ENCODE results near the gene PAQR7. TPM values are rescaled to one million over a fixed set of nuclear protein-coding genes. Genes with fewer than 3 reads are reported as not detected.

Gene PAQR7
- total RNA-seq, 2 experiments from 2014 or later, result 0.22 to 1.3 TPM

DNA sequence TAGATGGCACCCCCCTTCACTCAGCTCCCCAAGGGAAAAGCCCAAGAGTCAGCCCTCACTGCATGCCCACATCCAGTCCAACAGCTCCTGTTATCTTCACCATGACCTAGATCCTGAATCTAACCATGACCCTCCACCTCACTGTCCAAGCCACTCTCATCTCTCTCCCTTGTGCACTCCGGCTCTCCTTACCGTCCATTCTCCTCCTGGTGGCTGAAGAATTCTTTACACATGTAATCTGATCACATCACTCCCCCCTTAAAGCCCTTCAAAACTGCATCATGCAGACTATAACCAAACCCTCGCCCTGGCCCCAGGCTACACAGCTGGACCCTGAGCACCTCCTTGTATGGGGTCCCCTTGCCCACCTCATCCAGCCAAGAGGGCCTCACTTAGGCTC, 14.0 kb upstream of the PAQR7 start:
- Histone ChIP-seq H3K79me2 (ENCODE audit: insufficient read depth, low read depth, low read length) (no peaks in the 10 kb centered on the region), H3K36me3 (ENCODE audit: insufficient read depth, low read length) (peaks cover 11% of the 10 kb centered on the region), H3K4me3 (ENCODE audit: low read depth, low read length, poor library complexity, severe bottlenecking) (no peak overlapping the region), H2AFZ (ENCODE audit: low read length) (no peak overlapping the region), H3K4me2 (ENCODE audit: low read length) (no peak overlapping the region), H3K27ac (ENCODE audit: low read depth, low read length, poor library complexity, severe bottlenecking) (no peak overlapping the region), H3K4me1 (ENCODE audit: insufficient read depth, low read length, poor library complexity, severe bottlenecking) (no peaks in the 10 kb centered on the region), H3K9me3 (ENCODE audit: low read length) (no peaks in the 10 kb centered on the region), H4K20me1 (ENCODE audit: insufficient read depth, low read length) (no peaks in the 10 kb centered on the region), H3K9me2 (ENCODE audit: insufficient read depth, low read length) (no peaks in the 10 kb centered on the region)
- ChIA-PET POLR2A (interaction anchor here (0.6 kb wide), 2 partner anchors 626 to 1356 kb away, joined by 3 to 7 read pairs; no protein-coding TSS in a partner anchor), CTCF (ENCODE audit: unreplicated experiment) (no interaction called here)
- no peak for TF ChIP-seq EZH2phosphoT487 (IDR thresholded peaks at IDR 0.05; ENCODE audit: borderline replicate concordance, low read depth, low read length)
- TF ChIP-seq, protein P1, sequence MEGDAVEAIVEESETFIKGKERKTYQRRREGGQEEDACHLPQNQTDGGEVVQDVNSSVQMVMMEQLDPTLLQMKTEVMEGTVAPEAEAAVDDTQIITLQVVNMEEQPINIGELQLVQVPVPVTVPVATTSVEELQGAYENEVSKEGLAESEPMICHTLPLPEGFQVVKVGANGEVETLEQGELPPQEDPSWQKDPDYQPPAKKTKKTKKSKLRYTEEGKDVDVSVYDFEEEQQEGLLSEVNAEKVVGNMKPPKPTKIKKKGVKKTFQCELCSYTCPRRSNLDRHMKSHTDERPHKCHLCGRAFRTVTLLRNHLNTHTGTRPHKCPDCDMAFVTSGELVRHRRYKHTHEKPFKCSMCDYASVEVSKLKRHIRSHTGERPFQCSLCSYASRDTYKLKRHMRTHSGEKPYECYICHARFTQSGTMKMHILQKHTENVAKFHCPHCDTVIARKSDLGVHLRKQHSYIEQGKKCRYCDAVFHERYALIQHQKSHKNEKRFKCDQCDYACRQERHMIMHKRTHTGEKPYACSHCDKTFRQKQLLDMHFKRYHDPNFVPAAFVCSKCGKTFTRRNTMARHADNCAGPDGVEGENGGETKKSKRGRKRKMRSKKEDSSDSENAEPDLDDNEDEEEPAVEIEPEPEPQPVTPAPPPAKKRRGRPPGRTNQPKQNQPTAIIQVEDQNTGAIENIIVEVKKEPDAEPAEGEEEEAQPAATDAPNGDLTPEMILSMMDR (conservative IDR thresholded peaks at IDR 0.05; ENCODE audit: low read length), result no peak
- BruUV-seq (replicated peaks), result no TSS peak
- no peak for DNase-seq (ENCODE audit: low spot score)
- intact Hi-C loops (cut with micrococcal nuclease; ENCODE audit: unreplicated experiment), result no loop called here

DNA sequence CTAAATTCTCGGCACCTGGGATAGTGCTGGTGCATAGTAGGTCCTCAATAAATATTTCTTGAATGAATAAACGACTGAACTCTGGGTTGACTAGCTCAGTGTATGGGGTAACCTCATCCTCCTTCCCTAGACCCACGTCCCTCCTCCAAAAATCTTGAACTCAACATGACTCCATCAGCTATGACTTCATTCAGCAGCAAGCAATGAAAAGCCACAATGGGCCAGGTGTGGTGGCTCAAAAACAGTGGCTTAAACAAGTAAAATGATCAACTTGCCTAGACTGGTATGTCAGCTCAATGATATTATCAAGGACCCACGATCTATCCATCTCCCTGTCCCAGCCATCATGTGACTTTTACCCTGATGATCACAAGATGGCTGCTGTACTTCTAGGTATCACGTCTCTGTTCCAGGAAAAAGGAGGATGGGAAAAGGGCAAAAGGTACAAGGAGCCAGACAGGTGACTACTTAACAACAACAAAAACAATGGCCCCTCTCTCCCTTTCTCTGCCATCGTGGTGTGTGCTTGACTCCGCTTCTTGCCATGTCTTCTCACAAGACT, 13.0 kb upstream of the PAQR7 start:
- no peak overlapping the region for H3K4me3 ChIP-seq (ENCODE audit: low read depth, low read length, poor library complexity, severe bottlenecking)
- no peak overlapping the region for H3K27ac ChIP-seq (ENCODE audit: low read depth, low read length, poor library complexity, severe bottlenecking)
- TF ChIP-seq EZH2phosphoT487 (IDR thresholded peaks at IDR 0.05; ENCODE audit: borderline replicate concordance, low read depth, low read length), result no peak
- TF ChIP-seq, protein P1 (conservative IDR thresholded peaks at IDR 0.05; ENCODE audit: low read length), result no peak
- no peaks in the 10 kb centered on the region for H3K9me3 ChIP-seq (ENCODE audit: low read length)
- POLR2A ChIA-PET, result interaction anchor here (0.5 kb wide), 1 partner anchor 141 kb away, joined by 4 read pairs; no protein-coding TSS in a partner anchor
- no peaks in the 10 kb centered on the region for H4K20me1 ChIP-seq (ENCODE audit: insufficient read depth, low read length)
- no TSS peak for BruUV-seq (replicated peaks)
- no peak overlapping the region for H3K4me2 ChIP-seq (ENCODE audit: low read length)
- intact Hi-C loops (cut with micrococcal nuclease; ENCODE audit: unreplicated experiment), result no loop called here
- H3K4me1 ChIP-seq (ENCODE audit: insufficient read depth, low read length, poor library complexity, severe bottlenecking), result no peaks in the 10 kb centered on the region
- H3K9me2 ChIP-seq (ENCODE audit: insufficient read depth, low read length), result no peaks in the 10 kb centered on the region
- no peak for DNase-seq (ENCODE audit: low spot score)
- no peaks in the 10 kb centered on the region for H3K79me2 ChIP-seq (ENCODE audit: insufficient read depth, low read depth, low read length)
- CTCF ChIA-PET (ENCODE audit: unreplicated experiment), result no interaction called here
- H2AFZ ChIP-seq (ENCODE audit: low read length), result no peak overlapping the region
- peaks cover 4% of the 10 kb centered on the region; the same call in 1 of the 2 replicates for H3K36me3 ChIP-seq (ENCODE audit: insufficient read depth, low read length)

DNA sequence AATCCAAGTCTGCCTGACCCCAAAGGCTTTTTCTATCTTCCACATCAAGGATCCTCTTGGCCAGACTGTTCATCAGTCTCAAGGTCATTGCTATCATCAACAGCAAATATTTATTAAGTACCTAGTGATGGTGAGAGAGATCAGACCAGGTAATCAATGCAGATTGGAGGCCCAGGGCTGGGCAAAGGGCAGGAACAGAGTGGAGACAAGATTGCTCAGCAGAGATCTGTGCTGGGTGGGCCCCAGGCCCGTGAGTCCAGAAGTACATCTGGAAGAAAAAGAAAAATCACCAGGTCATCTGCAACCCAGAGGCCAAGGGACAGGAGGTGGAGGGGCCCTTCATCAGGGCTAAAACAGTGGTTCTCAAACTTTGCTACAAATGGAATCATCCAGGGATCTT, 10.1 kb upstream of the PAQR7 start:
- no peak for DNase-seq (ENCODE audit: low spot score)
- Histone ChIP-seq H3K4me1 (ENCODE audit: insufficient read depth, low read length, poor library complexity, severe bottlenecking) (no peaks in the 10 kb centered on the region), H3K27ac (ENCODE audit: low read depth, low read length, poor library complexity, severe bottlenecking) (no peak overlapping the region), H3K9me3 (ENCODE audit: low read length) (no peaks in the 10 kb centered on the region), H2AFZ (ENCODE audit: low read length) (no peak overlapping the region), H3K4me3 (ENCODE audit: low read depth, low read length, poor library complexity, severe bottlenecking) (no peak overlapping the region), H4K20me1 (ENCODE audit: insufficient read depth, low read length) (no peaks in the 10 kb centered on the region), H3K36me3 (ENCODE audit: insufficient read depth, low read length) (peaks cover 4% of the 10 kb centered on the region; the same call in 1 of the 2 replicates), H3K79me2 (ENCODE audit: insufficient read depth, low read depth, low read length) (no peaks in the 10 kb centered on the region), H3K4me2 (ENCODE audit: low read length) (no peak overlapping the region), H3K9me2 (ENCODE audit: insufficient read depth, low read length) (no peaks in the 10 kb centered on the region)
- intact Hi-C loops (cut with micrococcal nuclease; ENCODE audit: unreplicated experiment), result no loop called here
- POLR2A ChIA-PET, result no interaction called here
- TF ChIP-seq, protein P1 (conservative IDR thresholded peaks at IDR 0.05; ENCODE audit: low read length), result no peak
- TF ChIP-seq EZH2phosphoT487 (IDR thresholded peaks at IDR 0.05; ENCODE audit: borderline replicate concordance, low read depth, low read length), result no peak
- BruUV-seq (replicated peaks), result no TSS peak
- CTCF ChIA-PET (ENCODE audit: unreplicated experiment), result no interaction called here

Measured in OCI-LY7 (cell line).